A549 (cell line): ENCODE results near the gene HACE1.

Experiments used
- CTCF ChIP-seq: fragments of >200 bp; sonication (Bioruptor Twin); formaldehyde crosslinking; IDR thresholded peaks from 3 replicates; pipeline ENCODE4 v1.5.1; 2016
- HEYL ChIP-seq: fragments of 250-450 bp; sonication (Bioruptor Pico); IDR thresholded peaks from 2 replicates; pipeline ENCODE4 v1.8.0; 2021; ENCODE audit warnings: mild to moderate bottlenecking, moderate library complexity
- KDM1A ChIP-seq: fragments of 200-600 bp; sonication (generic); IDR thresholded peaks from 2 replicates; pipeline ENCODE4 v1.6.1; 2016; ENCODE audit warnings: low read depth, mild to moderate bottlenecking
- ZFP36 ChIP-seq: fragments of 450-650 bp; IDR thresholded peaks from 2 replicates; pipeline ENCODE4 v1.6.1; 2014; ENCODE audit warnings: borderline replicate concordance; ENCODE audit not compliant: partially characterized antibody

GRCh38 chr6:104795363-104795762, 64.4 kb downstream of the HACE1 start:
- TF ChIP-seq ZFP36 = no peak
- TF ChIP-seq KDM1A = no peak
- no peak for TF ChIP-seq CTCF
- TF ChIP-seq HEYL = no peak
